GM18870 (cell line): Measurements from ENCODE around the gene SLC22A17.
"Not testable (repeated sequence)": the region's sequence is repeated elsewhere in the genome, so short reads cannot be mapped to it uniquely, and the experiment has no call there.

Experiments used
- ATAC-seq: cut with Tn5 transposase; IDR thresholded peaks from one replicate; pipeline ENCODE4 v1.9.1; 2021; ENCODE audit warnings: moderate library complexity; ENCODE audit not compliant: unreplicated experiment

The SLC22A17 gene

DNA sequence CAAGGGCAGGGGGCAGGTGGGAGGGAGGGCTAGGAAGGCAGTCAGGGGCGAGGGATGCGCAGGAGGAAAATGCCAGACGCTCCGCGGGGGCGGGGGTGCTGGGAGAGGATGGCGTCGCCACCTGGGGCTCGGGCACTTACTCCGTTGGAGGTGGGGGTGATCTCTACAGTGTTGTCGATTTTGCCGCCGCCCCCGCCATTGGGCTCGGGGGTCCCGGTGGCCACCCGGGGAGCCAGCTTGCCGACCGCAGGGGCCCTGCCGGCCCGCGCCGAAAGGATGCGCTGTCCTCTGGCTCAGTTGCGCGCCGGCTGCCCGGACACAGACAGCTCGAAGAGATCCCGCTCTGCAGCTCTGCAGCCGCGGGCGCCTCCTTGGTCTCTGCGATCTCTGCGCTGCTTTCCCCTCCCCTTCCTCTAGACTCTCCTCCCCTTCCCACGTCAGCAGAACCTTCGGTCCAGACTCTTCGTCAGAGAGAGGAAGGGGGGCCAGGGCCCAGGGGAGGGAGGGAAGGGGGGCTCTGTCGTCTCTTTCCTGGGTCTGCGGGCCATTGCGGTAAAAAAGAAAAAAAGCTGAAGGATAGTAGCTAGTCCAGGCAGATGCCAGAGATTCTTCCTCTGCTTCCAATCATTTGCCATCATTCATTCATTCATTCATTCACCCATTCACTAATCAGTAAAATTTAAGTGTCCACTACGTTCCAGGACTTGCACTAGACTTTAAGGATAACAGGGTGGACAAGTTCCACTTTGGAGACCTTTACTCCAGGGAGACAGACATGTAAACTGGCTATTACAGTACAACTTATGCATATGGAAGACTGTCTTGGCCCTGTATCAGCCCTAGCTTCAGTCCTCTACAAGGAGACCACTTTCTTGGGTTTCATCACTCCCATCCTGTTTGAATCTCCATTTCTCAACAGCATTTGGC is at the start of gene SLC22A17:
Gene SLC22A17, minus strand, starts transcription at position 382 of the 927 bp plus-strand sequence.
- ATAC-seq, result no peak

DNA sequence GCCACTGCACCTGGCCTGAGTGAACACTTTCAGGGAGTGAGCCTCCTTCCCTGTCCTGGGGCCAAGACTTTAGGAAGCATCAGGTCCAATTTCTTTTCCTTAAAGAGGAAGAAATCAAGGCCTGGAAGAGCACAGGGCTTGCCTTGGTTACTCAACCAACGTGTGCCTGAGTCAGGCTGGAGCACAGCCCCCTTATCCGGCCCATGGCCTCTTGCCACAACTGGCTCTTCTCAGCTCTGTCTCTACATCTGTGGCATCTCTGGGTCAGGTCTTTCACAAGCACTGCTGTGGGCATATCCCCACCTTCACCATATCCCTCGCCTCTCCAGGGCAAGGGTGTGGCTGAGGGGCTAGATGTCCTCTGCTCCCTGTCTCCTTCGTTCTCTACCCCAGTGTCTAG is 48.6 kb upstream of the SLC22A17 start:
- no peak for ATAC-seq

DNA sequence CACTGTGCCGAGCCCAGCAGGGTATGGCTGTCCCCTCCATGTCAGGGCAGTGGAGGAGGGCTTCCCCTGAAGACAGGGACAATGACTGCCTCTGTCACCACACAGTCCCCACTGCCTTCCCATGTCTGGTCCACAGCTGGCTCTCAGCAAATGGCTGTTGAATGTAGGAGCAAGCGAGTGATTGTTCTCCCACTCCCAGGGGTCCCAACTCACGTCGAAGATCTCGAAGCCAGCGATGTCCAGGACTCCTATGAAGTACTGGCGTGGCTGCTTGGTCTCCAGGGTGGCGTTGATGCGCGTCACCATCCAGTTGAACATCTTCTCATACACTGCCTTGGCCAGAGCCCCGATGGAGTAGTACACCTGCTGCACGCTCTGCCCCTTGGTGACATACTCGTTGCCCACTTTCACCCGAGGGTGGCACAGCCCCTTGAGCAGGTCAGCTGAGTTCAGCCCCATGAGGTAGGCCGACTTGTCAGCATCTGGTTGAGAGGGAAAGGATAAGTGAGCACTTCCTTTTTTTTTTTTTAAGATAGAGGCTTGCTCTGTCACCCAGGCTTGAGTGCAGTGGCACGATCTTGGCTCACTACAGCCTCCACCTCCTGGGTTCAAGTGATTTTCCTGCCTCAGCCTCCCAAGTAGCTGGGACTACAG is 47.9 kb upstream of the SLC22A17 start:
- ATAC-seq, result not testable (repeated sequence)

DNA sequence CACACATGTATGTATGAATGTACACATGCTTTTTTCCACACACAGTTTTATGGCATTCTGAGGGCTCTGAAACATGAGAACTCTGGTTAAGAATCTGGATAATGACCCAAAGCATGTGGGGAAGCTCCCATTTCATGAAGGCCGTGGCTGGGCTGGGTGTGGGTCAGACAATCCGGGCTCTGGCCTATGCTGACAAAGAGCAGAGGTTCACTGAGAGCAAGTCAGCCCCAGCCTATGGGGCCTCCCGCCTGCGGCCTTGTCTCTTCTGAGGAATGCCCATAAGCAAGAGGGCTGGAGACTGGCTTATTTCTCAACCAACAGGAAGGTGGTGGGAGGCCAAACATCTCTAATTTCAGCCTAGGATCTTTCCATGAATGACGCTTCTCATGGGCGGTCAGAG is 46.9 kb upstream of the SLC22A17 start:
- ATAC-seq, result no peak

DNA sequence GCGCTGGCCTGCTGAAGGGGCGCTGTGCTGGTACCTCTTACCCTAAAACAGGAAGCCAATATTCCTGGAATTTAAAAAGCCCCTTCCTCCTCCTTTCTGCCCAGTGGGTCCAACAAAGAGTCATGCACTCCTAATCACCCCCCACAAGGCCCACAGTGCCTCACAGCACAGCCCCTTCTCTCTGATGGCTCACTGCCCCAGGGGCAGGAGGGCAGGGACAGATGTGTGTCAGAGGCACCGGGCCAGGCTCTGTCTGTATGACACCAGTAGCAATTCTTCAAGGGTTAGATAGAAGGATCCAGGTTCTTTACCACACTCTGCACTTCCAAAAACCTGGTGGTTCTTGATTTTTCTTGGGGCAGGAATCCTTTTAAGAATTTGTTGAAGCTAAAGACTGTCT is 46.4 kb upstream of the SLC22A17 start:
- ATAC-seq, result no peak

GRCh38 chr14:23398348-23398747 is 45.7 kb upstream of the SLC22A17 start:
- ATAC-seq, result no peak

DNA sequence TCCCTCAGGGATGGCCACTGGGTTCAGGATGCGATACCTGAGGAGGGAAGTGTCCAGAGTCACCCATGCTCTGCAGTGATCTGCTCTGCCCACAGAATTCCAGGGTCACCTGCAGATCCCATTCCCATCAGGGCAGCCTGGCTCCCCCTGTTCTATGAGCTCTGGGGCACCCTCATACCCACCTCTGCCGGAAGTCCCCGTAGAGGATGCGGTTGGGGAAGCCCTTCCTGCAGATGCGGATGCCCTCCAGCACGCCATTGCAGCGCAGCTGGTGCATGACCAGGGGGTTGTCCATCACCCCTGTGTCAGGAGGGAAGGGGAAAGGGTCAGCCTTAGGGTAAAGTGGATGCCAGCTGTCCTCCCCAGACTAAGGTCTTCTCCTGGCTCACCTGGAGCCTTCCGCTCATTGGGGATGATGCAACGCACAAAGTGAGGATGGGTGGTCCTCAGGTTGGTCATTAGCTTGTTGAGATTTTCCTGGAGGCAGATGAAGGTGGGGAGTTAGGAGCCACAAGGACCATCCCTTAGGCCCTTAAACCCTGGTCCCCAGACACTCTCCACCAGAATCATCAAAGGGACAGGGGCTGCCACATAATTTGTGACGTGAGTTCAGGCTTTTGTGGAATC is 44.2 kb upstream of the SLC22A17 start:
- no peak for ATAC-seq

DNA sequence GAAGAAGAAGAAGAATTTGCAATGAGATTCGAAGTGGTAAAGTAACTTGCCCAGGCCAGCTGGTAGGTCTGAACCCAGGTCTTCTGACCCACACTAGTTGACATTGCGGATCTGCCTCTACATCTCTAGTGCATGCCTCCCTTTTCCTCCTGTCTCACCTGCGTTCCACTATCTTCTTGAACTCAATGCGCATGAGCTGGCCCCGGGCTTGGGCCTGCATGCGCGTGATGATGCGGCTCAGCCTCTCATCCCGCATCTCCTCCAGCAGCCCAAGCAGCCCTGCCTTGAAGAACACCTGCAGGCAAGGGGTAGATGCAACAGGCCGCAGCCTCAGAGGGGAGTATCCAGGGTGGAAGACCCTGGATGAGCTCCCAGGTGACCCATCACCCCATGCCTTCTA is 43.4 kb upstream of the SLC22A17 start:
- ATAC-seq, result no peak

DNA sequence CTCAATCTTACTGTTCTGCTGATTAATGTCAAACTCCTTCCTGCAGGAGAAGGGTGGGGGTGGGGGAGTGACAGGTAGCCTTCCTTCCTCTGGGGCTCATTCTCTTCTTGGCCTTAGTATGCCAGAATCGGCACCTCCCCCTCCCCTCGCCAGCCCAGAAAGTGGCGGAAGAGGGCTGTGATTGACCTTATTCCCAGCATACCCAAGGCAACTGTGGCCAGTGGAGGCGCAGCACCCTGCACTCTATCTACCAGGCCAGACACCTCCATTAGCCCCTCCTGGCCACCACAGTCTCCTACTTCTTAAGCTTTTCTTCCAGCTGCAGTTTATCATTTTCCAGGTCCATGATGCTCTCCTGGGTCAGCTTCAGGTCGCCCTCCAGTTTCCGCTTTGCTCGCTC is 39.9 kb upstream of the SLC22A17 start:
- no peak for ATAC-seq

DNA sequence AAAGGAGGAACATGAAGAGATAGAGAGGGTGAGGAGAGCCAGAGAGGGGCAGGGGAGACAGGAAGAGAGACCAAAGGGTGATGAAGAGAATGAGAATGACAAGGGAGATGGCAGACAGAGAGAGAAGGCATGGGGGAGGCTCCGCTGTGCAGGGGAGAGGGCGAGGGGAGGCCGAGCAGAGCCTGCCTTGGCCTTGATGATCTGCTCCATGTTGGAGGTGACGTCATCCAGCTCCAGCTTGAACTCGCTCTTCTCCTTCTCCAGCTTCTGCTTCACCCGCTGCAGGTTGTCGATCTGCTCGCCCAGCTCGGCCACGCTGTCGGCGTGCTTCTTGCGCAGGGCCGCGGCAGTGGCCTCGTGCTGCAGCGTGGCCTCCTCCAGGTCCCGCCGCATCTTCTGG is 37.2 kb upstream of the SLC22A17 start:
- not testable (repeated sequence) for ATAC-seq

GRCh38 chr14:23389396-23389795 is 36.7 kb upstream of the SLC22A17 start:
- ATAC-seq, result no peak

DNA sequence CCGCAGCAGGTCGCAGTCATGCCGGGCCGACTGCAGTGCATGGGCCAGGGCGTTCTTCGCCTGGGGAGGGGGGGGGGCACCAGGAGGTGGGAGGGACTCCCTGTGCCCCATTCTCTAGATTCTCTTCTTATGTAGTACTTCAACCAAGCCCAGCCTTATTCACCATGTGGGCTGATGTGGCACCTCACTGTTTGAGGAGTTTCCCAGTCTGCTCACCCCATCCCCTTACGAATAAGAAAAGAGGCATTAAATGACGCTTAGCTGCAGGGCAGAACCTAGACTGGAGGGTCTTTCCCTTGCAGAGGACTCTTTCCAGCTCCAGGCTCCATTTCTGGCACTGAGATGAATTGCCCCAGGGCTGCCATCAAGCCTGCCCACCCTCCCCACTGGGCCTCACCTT is 36.3 kb upstream of the SLC22A17 start:
- no peak for ATAC-seq

DNA sequence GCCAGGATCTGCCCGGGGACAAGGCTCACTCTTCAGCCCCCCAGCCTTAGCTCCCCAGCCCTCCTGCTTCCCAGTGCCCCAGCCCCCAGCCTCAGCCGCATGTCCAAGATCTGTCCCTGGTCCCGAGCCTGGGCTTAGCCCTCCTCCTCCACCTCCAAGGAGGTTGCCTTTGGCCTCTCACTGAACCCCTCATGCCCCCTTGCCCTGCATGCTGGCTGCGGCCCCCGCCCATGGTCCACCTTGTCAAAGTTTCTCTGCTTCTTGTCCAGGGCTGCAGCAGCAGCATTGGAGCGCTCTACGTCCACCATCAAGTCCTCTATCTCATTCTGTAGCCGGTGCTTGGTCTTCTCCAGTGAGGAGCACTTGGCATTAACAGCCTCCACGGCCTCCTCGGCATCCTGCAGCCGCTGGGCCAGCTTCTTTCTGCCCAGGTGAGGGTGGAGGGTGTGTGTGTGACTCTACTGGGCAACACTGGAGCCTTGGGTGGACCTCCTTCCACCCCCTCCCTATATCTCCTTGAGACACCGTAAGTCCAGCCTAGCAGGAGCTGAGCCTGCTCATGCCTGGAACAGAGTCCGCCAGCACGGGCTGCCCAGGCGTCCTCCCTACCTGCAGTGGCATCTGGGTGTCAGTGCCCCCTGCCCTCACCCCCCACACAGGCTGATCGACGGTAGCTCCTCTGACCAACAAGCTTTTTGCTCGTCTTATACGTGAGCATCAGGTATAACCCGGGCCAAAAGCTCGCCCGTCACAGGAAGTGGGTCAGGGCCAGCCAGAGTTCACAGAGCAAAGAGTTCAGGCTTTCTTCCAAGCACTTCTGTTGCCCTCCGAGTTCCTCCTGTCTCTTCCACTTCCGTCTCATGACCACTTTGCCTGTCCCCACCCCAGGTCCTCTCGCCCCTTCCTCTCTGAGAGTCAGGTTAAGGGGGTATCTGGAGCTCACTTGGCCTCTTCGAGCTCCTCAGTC is 35.5 kb upstream of the SLC22A17 start:
- ATAC-seq, result no peak

DNA sequence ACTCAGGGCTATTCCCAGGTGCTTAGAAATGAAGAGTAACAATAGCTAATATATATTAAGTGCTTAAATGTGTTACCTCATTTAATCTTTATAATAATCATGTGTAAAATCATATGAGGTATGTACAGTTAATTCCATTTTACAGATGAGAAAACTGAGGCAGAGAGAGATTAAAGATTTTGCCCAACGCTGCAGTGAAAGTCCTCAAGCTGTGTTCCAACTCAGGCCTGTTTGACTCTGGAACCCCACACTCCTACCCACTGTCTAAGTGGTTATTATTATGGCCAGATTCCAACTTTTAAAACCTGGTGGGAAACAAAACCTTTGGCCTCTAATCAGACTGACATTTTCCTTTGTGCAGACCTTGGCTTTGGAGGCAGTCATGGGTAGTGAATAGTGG is 34.3 kb upstream of the SLC22A17 start:
- no peak for ATAC-seq

DNA sequence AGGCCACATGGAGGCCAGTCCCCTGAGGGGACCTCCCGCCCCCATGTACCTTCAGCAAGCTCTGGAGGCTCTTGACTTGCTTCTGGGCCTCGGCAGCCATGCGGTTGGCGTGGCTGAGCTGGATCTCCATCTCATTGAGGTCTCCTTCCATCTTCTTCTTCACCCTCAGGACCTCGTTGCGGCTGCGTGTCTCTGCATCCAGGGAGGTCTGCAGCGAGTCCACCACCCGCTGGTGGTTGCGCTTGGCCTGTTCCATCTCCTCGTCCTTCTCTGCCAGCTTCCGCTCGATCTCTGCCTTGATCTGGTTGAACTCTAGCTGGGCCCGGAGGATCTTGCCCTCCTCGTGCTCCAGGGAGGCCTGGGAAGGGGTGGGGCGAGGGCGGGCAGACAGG is 33.6 kb upstream of the SLC22A17 start:
- not testable (repeated sequence) for ATAC-seq

GRCh38 chr14:23385642-23386265 is 33.1 kb upstream of the SLC22A17 start:
- ATAC-seq, result no peak

GRCh38 chr14:23385244-23385641 is 32.6 kb upstream of the SLC22A17 start:
- no peak for ATAC-seq

DNA sequence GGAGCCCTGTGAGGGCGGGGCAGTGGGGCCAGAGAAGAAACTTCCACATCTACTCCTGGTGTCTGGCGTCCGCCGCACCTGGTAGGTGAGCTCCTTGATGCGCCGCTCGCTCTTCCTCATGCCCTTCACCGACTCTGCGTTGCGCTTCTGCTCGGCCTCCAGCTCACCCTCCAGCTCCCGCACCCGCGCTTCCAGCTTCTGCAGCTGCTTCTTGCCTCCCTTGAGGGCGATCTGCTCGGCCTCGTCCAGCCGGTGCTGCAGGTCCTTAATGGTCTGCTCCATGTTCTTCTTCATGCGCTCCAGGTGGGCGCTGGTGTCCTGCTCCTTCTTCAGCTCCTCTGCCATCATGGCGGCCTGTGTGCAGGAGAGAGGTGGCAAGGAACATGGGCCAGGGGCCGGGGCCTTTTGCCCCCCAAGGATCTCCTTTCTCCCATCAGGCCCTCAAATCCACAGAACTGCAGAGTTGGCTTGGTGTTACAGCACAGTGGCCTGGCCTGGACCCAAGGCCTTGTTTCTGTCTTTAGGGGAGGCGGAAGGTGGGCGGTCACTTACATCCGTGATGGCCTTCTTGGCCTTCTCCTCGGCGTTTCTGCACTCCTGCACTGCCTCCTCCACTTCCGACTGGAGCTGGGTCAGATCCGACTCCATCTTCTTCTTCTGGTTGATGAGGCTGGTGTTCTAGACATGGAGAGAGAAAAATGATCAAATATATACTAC is 31.8 kb upstream of the SLC22A17 start:
- ATAC-seq, result no peak

GRCh38 chr14:23382731-23383440 is 30.2 kb upstream of the SLC22A17 start:
- no peak for ATAC-seq
